T follicular helper cell (primary cell): Measurements from ENCODE around the gene LEPROT.
"Not testable (repeated sequence)": the region's sequence is repeated elsewhere in the genome, so short reads cannot be mapped to it uniquely, and the experiment has no call there.

Experiments
- DNase-seq: peaks from one replicate; pipeline ENCODE4 v3.0.0-alpha.2; 2020; ENCODE audit warnings: low read depth

LEPROT gene

GRCh38 chr1:65437616-65438015, 17.1 kb downstream of the LEPROT start:
- DNase-seq, result no peak

DNA sequence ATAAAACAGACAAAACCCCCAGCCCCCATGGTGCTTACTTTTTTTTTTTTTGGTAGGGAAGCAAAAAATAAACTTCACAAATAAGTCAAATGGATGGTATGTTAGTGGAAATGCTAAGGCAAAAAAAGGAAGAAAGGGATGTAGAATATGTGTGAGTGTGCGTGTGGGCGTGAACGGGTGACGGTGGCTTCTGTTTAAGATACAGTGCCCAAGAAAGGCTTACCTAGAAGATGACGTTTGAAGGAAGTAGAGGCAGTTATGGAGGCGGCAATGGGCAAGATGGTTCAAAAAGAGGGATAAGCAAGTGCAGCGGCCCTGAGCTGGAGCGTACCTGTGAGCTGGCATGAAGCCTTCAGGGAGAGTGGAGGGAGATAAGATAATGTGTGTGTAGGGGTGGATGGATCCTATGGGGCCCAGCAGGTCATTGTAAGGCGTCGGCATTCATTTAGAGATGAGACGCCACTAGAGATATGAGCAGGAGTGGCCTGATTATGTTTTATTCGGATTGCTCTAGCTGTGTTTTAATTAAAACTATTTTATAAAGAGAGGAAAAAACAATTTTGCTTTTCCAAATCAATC, 19.9 kb downstream of the LEPROT start:
- DNase-seq, result no peak

- no peak for DNase-seq
Observed at GRCh38 chr1:65440915-65441314, 20.4 kb downstream of the LEPROT start.

DNA sequence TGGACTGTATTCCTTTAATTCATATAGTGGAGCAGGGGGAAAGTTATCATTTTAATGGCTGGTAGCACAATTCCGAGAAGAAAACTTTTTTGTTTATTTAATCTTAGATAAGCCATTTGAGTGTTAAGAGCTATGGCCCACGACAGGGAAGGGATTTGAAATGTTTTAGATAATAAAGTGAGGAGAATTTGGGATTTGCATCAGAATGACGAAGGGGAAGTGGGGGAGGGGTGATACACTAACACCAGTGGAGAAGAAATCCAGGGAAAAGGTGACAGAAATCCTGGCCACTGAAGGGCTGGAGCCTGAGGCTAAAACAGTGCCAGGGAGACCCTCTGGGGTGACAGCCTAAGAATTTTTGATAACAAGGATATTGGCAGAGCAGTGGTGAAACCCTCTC, 21.0 kb downstream of the LEPROT start:
- DNase-seq, result no peak

- no peak for DNase-seq
Observed at GRCh38 chr1:65442442-65442841, 22.0 kb downstream of the LEPROT start.

DNA sequence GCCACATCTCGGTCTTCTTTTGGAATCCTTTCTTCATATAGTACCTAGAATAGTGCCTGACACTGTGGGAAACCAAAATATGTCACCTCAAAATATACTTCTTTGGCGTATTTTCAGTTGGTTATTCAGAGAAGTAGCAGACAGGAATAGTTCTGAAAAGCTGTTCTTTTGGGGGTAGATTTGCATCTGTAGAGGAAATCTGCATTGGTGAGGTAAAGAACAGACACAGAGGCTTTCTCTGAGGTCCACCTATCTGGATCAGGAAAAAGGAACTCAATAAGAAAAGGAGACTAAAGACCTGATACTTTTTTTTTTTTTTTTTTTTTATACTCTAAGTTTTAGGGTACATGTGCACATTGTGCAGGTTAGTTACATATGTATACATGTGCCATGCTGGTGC, 23.2 kb downstream of the LEPROT start:
- no peak for DNase-seq

- no peak for DNase-seq
Observed at GRCh38 chr1:65444128-65444640, 23.7 kb downstream of the LEPROT start.

DNA sequence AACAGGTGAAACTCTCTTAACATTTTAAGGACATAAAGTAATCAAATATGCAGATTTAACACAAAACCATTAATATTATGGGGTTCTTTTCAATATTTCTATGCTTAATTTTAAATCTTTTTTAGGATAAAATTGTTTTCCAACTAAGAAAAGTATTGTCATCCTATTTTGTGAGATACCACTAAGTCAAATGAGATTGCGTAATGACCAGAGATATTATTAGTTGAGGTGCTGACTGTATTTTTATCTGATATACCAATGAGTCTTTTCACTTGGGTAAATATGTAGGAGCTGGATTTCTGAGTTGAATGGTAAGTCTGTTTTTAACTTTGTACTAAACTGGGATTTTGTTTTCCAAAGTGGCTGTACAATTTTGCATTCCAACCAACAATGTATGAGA, 25.4 kb downstream of the LEPROT start:
- DNase-seq, result no peak

GRCh38 chr1:65449214-65449823, 28.9 kb downstream of the LEPROT start:
- no peak for DNase-seq

DNA sequence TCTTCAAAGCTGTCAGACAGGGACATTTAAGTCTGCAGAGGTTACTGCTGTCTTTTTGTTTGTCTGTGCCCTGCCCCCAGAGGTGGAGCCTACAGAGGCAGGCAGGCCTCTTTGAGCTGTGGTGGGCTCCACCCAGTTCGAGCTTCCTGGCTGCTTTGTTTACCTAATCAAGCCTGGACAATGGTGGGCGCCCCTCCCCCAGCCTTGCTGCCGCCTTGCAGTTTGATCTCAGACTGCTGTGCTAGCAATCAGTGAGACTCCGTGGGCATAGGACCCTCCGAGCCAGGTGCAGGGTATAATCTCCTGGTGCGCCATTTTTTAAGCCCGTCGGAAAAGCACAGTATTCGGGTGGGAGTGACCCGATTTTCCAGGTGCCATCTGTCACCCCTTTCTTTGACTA, 35.2 kb downstream of the LEPROT start:
- DNase-seq, result not testable (repeated sequence)

DNA sequence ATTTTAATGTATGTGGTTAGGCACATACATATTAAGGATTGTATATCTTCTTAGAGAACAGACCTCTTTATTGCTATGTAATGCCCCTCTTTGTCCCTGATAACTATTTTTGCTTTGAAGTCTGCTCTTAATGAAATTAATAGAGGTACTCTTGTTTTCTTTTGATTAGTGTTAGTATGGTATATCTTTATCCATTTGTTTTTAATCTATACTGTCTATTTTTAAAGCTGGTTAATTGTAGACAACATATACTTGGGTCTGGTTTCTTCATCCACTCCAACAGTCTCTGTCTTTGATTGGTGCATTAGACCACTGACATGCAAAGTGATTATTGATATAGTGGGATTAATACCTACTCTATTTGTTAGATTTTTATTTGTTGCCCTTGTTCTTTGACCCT, 36.0 kb downstream of the LEPROT start:
- DNase-seq, result no peak

GRCh38 chr1:65457868-65458267, 37.4 kb downstream of the LEPROT start:
- no peak for DNase-seq

GRCh38 chr1:65458730-65459396, 38.4 kb downstream of the LEPROT start:
- DNase-seq, result no peak

GRCh38 chr1:65459397-65459768, 38.9 kb downstream of the LEPROT start:
- no peak for DNase-seq

DNA sequence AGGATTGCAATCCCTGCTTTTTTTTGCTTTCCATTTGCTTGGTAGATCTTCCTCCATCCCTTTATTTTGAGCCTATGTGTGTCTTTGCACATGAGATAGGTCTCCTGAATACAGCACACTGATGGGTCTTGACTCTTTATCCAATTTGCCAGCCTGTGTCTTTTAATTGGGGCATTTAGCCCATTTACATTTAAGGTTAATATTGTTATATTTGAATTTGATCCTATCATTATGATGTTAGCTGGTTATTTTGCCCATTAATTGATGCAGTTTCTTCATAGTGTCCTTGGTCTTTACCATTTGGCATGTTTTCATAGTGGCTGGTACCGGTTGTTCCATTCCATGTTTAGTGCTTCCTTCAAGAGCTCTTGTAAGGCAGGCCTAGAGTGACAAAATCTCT, 45.4 kb downstream of the LEPROT start:
- not testable (repeated sequence) for DNase-seq

DNA sequence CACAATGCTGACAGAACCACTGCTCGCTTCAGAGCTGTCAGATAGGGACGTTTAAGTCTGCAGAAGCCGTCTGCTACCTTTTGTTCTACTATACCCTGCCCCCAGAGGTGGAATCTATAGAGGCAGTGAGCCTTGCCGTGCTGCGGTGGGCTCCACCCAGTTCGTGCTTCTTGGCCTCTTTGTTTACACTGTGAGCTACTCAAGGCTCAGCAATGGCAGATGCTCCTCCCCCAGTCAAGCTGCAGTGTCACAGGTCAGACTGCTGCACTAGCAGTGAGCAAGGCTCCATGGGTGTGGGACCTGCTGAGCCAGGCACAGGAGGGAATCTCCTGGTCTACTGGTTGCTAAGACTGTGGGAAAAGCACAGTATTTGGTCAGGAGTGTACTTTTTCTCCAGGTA, 47.1 kb downstream of the LEPROT start:
- no peak for DNase-seq

DNA sequence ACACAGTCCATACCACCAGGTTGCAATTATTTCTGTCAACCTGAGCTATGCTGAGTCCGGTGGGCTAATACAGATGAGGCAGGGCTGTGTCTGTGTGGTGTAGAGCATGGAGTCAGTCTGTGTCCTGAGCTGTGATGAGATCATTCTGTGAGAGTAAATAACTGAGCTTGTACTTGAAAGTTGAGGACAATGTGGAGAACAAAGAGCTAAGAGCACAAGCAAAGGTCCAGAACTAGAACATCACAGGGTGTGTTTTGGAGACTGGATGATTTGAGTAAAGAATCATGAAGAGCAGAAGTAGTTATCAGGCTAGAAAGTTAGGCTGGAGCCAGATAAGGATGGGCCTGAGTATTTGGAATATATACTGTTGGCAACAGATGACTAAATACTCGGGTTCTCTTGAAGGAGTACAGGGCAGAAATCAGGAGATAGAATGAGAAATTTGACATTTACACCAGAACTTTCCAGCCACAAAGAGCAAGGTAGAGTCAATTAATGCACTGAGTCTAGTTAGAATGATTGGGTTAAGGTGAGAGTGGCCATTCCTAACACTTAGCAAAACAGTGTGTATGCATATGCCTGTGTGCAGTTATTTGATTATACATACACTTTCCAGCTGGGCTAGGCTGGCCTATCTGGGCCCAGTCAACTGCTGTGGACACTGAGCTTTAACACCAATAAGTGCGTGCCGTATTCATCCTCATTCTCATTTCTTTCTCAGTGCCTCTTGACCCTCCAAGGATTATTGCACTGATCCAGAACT, 48.8 kb downstream of the LEPROT start:
- DNase-seq, result no peak

DNA sequence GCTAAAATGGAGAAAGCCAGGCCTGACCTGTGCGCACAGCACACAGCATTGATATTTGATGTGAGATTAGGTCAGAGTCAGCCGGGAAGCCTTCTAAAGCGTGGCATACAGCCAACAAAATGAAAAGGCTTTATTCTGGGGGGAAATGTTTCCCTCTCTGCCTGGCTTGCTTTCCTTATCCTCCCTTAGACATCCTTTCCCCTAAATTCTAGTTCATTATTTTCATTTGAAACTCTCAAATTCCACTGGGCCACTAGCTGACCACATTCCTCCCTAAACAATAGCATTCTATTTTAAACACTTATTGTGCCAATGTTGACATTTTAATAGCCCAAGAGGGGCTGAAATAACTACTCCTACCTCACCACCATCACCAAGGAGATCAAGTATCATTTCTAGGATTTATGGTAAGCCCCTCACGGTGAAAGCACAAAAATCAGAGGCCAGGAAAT, 49.4 kb downstream of the LEPROT start:
- no peak for DNase-seq

DNA sequence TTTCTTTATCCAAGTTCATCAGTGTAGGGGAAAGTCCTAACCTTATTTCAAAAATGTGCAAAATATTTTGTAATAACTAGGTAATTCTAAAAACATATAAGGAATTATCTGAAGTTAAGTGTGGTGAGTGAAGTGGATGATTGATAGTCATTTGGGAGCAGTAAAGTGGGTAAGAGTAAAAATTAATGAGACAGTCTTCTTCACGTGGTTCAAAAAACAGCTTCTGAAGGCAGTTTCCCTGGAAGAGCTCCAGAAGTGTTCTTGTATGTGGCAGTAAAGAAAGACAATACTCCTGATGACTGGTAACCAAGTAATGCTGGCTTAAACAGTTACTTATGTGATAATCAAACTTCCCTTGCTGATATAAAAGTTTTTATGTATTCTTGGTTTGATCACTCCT, 50.3 kb downstream of the LEPROT start:
- DNase-seq, result no peak

DNA sequence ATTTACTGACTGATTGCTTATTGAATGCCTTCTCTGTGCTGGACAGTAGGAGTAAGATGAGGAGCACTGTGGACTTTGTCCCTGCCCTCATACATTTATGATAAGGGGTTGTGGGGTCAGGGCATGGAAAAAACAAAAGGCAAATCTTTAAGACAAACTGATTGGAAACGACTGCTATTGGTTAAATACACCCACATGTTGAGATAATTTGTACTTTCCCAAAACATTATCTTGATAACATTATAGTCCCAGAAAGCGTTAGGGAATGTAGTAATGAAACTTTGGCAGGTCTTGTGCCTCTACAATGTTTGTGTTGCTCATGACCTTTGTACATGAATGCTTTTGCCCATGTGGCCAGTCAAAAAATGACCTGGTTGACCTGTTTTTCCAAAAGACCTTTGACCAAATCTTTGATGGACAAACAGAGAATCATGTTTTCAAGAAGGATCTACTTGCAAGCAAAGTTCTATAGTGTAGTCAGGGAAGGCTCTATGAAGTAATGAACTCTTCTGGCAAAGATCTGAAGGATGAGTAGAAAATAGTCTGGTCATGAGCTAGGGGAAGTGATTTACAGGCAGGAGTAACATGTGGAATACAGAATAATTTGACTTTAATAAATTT, 50.9 kb downstream of the LEPROT start:
- no peak for DNase-seq

- DNase-seq, result no peak
Observed at GRCh38 chr1:65471861-65472332, 51.4 kb downstream of the LEPROT start.

DNA sequence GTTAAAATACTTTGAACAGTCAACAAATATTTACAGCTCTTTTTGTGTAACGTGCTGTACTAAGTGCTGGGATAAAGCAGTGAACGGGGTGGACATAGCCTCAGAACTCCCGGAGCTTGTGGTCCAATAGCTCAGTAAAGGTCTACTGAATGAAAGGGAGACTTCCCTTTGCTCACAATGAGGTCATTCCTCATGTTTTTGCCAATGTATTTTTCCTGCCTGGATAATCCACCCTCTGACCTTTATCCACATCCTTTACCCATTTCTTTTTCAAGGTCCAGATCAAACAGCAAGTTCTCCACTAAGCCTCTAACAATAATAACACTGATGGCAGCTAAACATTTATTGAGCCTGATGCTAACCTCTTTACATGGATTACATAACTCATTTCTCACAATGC, 55.9 kb downstream of the LEPROT start:
- no peak for DNase-seq
